Osteoblast (primary cell): ENCODE results near the gene LAMTOR1. TPM values are rescaled to one million over a fixed set of nuclear protein-coding genes. Genes with fewer than 3 reads are reported as not detected.

ENCODE experiments used
- DNase-seq: peaks from one replicate; pipeline ENCODE4 v3.0.0; 2011; ENCODE audit warnings: low spot score, mixed read lengths; ENCODE audit not compliant: insufficient read length; ENCODE audit errors: missing footprints
- H2AFZ ChIP-seq: 2 replicates; pipeline ENCODE4 v1.6.0; 2011; ENCODE audit warnings: mild to moderate bottlenecking, low read length
- H3K27ac ChIP-seq: 2 replicates; pipeline ENCODE4 v1.5.1; 2011; ENCODE audit warnings: mild to moderate bottlenecking, low read depth, low read length, moderate library complexity
- H3K27me3 ChIP-seq: 2 replicates; pipeline ENCODE4 v1.6.0; 2012; ENCODE audit warnings: mild to moderate bottlenecking, control low read depth, inconsistent platforms, low read length, moderate library complexity; ENCODE audit not compliant: insufficient read depth
- H3K36me3 ChIP-seq: 2 replicates; pipeline ENCODE4 v1.5.1; 2011; ENCODE audit warnings: mild to moderate bottlenecking, low read length, control low read depth, moderate library complexity; ENCODE audit not compliant: insufficient read depth
- H3K4me1 ChIP-seq: 2 replicates; pipeline ENCODE4 v1.5.1; 2011; ENCODE audit warnings: mild to moderate bottlenecking, low read length, control low read depth, moderate library complexity; ENCODE audit not compliant: insufficient read depth
- H3K4me2 ChIP-seq: 2 replicates; pipeline ENCODE4 v1.6.0; 2011; ENCODE audit warnings: mild to moderate bottlenecking, low read length; ENCODE audit not compliant: insufficient read depth
- H3K4me3 ChIP-seq: fragments of 200-600 bp; sonication (generic); 3 replicates; pipeline ENCODE4 v1.5.1; 2012; ENCODE audit warnings: mild to moderate bottlenecking, low read length, inconsistent platforms; ENCODE audit not compliant: insufficient read depth
- H3K79me2 ChIP-seq: 2 replicates; pipeline ENCODE4 v1.6.0; 2012; ENCODE audit warnings: mild to moderate bottlenecking, low read length, control low read depth, inconsistent platforms; ENCODE audit not compliant: insufficient read depth
- H3K9me3 ChIP-seq: 2 replicates; pipeline ENCODE4 v1.5.1; 2011; ENCODE audit warnings: low read depth, low read length, control low read depth
- H4K20me1 ChIP-seq: 2 replicates; pipeline ENCODE4 v1.6.0; 2012; ENCODE audit warnings: mild to moderate bottlenecking, low read length, control low read depth; ENCODE audit not compliant: insufficient read depth
- total RNA-seq: library from RNA; depleted of rRNA; stranded (reverse); fragments of >200 nt; gene quantifications from 2 replicates; pipeline ENCODE4 v1.2.3, GENCODE V29; 2012
- TF ChIP-seq, protein P1 (sequence below): IDR thresholded peaks from 2 replicates; pipeline ENCODE4 v1.5.1; 2011; ENCODE audit warnings: mild to moderate bottlenecking, low read depth, low read length, moderate library complexity; ENCODE audit errors: extremely low read depth

LAMTOR1 gene
- total RNA-seq, 1 donor, result 131 TPM

DNA sequence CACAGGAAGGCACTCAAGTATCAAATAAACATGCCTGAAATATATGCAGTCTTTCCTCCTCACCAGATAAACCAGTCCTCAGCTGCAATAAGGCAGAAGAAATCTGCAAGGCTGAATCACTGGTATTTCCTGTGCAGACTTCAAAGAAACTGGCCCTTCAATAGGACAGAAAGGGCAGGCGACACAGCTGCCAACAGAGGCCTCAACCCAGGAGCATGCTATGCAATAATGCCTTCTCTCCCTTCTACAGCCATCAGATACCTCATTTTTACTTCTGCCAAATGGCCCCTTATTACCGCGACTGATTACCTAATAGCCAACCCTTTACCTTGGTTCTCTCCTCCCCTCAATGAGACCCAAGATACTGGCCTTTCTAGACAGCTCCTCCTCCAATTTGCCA is 30.7 kb downstream of the LAMTOR1 start:
- peaks cover 41% of the 10 kb centered on the region for H3K4me1 ChIP-seq

DNA sequence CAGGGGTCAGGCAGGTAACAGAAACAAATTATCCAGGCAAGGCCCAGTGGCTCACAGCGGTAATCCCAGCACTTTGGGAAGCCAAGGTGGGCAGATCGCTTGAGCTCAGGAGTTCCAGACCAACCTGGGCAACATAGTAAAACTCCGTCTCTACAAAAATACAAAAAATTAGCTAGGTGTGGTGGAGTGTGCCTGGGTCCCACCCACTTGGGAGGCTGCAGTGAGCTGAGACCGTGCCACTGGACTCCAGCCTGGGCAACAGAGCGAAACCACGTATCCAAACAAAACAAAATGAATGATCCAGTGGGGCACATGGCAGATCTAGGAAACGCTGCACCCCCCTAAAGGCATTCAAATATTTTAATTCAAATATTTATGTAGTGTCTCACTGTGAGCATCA is 32.6 kb downstream of the LAMTOR1 start:
- no peaks in the 10 kb centered on the region for H3K9me3 ChIP-seq
- H3K4me3 ChIP-seq, result no peak overlapping the region
- peak overlapping the region; percentile 79 for H3K27ac ChIP-seq
- peaks cover 80% of the 10 kb centered on the region for H3K79me2 ChIP-seq
- H3K36me3 ChIP-seq, result peaks cover 4% of the 10 kb centered on the region
- TF ChIP-seq, protein P1, sequence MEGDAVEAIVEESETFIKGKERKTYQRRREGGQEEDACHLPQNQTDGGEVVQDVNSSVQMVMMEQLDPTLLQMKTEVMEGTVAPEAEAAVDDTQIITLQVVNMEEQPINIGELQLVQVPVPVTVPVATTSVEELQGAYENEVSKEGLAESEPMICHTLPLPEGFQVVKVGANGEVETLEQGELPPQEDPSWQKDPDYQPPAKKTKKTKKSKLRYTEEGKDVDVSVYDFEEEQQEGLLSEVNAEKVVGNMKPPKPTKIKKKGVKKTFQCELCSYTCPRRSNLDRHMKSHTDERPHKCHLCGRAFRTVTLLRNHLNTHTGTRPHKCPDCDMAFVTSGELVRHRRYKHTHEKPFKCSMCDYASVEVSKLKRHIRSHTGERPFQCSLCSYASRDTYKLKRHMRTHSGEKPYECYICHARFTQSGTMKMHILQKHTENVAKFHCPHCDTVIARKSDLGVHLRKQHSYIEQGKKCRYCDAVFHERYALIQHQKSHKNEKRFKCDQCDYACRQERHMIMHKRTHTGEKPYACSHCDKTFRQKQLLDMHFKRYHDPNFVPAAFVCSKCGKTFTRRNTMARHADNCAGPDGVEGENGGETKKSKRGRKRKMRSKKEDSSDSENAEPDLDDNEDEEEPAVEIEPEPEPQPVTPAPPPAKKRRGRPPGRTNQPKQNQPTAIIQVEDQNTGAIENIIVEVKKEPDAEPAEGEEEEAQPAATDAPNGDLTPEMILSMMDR, result no peak
- DNase-seq, result no peak
- no peaks in the 10 kb centered on the region for H4K20me1 ChIP-seq
- peaks cover 50% of the 10 kb centered on the region for H3K4me1 ChIP-seq
- H3K27me3 ChIP-seq, result no peaks in the 10 kb centered on the region
- peak overlapping the region; percentile 79 for H2AFZ ChIP-seq
- H3K4me2 ChIP-seq, result peak overlapping the region; percentile 65

More for the DNA sequence above, 30.7 kb downstream of the LAMTOR1 start:
- Histone ChIP-seq H3K4me2 (peak overlapping the region; percentile 77), H4K20me1 (no peaks in the 10 kb centered on the region), H3K36me3 (peaks cover 4% of the 10 kb centered on the region), H3K9me3 (no peaks in the 10 kb centered on the region), H3K4me3 (peak overlapping the region; percentile 38), H3K27ac (peak overlapping the region; percentile 79), H3K79me2 (peaks cover 80% of the 10 kb centered on the region), H2AFZ (peak overlapping the region; percentile 76), H3K27me3 (no peaks in the 10 kb centered on the region)
- TF ChIP-seq, protein P1, result no peak
- peak; percentile 79 for DNase-seq

DNA sequence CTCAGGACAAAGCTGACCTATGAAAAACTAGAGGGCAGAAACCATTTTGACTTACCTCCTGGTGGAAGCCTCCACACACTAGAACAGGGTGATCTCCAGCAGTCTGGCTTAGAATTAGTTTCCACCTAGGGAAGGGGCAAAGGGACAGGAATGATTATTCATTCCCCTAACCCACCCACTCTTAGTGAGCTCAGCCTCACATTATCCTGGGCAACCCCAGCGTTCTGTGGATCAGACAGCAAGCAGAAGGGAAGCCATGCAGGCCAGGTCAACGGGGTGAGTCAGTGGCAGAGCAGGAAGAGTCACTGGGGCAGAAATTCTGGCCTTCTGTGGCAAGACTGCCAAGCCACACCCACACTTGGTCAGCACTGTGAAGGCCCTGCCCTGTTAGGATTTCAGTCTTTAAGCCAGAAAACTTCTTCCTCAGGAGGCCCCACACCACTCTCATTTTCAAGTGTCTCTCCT is 33.3 kb downstream of the LAMTOR1 start:
- peak; percentile 73 for DNase-seq
- Histone ChIP-seq H3K4me2 (peak overlapping the region; percentile 65), H3K79me2 (peaks cover 76% of the 10 kb centered on the region), H3K9me3 (no peaks in the 10 kb centered on the region), H3K27ac (peak overlapping the region; percentile 79), H3K27me3 (no peaks in the 10 kb centered on the region), H3K36me3 (peaks cover 6% of the 10 kb centered on the region), H4K20me1 (no peaks in the 10 kb centered on the region), H3K4me3 (peak overlapping the region; percentile 34), H2AFZ (peak overlapping the region; percentile 79), H3K4me1 (peaks cover 50% of the 10 kb centered on the region)
- TF ChIP-seq, protein P1, result no peak

DNA sequence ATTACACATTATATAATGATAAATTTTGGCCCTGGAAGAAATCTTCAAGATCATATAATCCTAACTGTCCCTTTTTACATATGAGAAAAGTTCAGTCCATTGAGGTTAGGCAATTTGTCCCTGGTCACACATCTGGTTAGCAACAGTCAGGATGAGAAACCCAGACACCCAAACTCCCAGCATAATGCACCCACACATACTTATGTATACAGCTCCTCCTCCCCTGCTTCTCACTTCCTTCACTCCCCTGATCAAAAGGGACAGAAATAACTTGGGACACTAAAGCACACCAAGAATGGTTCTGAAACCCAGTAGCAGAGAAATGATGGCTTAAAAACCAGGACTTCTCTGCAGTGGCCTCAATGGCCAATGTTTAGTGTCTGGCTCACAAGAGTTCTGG is 33.9 kb downstream of the LAMTOR1 start:
- H3K27ac ChIP-seq, result peak overlapping the region; percentile 79
- peaks cover 76% of the 10 kb centered on the region for H3K79me2 ChIP-seq
- peak overlapping the region; percentile 65 for H3K4me2 ChIP-seq
- TF ChIP-seq, protein P1, result no peak
- no peaks in the 10 kb centered on the region for H3K27me3 ChIP-seq
- no peaks in the 10 kb centered on the region for H4K20me1 ChIP-seq
- no peak for DNase-seq
- no peaks in the 10 kb centered on the region for H3K9me3 ChIP-seq
- peaks cover 50% of the 10 kb centered on the region for H3K4me1 ChIP-seq
- peak overlapping the region; percentile 34 for H3K4me3 ChIP-seq
- H2AFZ ChIP-seq, result peak overlapping the region; percentile 79
- peaks cover 7% of the 10 kb centered on the region for H3K36me3 ChIP-seq
